PC-9 (cell line): ENCODE results near the gene GPR137B. TPM values are rescaled to one million over a fixed set of nuclear protein-coding genes. Genes with fewer than 3 reads are reported as not detected.

Experiments
- BruUV-seq: library from RNA; stranded (reverse); fragments of 400-500 nt; replicated peaks from 2 replicates; lab custom pipeline; 2021; lab: Mats Ljungman, UMichigan
- CTCF ChIA-PET: fragments of 300-600 bp; sonication (Branson Sonifier 250); formaldehyde crosslinking; loops from one replicate; lab custom pipeline; 2022; ENCODE audit warnings: antibody characterized with exemption; lab: Charles Lee
- POLR2A ChIA-PET: fragments of 300-600 bp; sonication (Branson Sonifier 250); formaldehyde crosslinking; loops from one replicate; lab custom pipeline; 2022; ENCODE audit warnings: antibody characterized with exemption; ENCODE audit not compliant: unreplicated experiment; lab: Charles Lee
- DNase-seq, 2 experiments: peaks; one replicate each; pipeline versions ENCODE4 v3.0.0 to v3.0.0-alpha.2; 2015 to 2022; ENCODE audit warnings: mixed read lengths in 1 of 2
- H2AFZ ChIP-seq: fragments of 200-600 bp; sonication (generic); 2 replicates; pipeline ENCODE4 v1.8.1; 2017; ENCODE audit warnings: antibody characterized with exemption
- H3F3A ChIP-seq: fragments of 200-600 bp; sonication (generic); 2 replicates; pipeline ENCODE4 v1.8.1; 2017; ENCODE audit warnings: antibody characterized with exemption, mild to moderate bottlenecking, low read depth; ENCODE audit not compliant: insufficient read depth
- H3K27ac ChIP-seq: fragments of 200-600 bp; sonication (generic); 2 replicates; pipeline ENCODE4 v1.6.1; 2016; ENCODE audit warnings: mixed run types
- H3K27me3 ChIP-seq: fragments of 200-600 bp; sonication (generic); 2 replicates; pipeline ENCODE4 v1.6.1; 2016; ENCODE audit warnings: low read depth, mixed run types; ENCODE audit not compliant: insufficient read depth
- H3K36me3 ChIP-seq: fragments of 200-600 bp; sonication (generic); 2 replicates; pipeline ENCODE4 v1.6.1; 2016; ENCODE audit warnings: low read depth, mixed run types
- H3K4me1 ChIP-seq: fragments of 200-600 bp; sonication (generic); replicated peaks from 2 replicates; pipeline ENCODE4 v1.6.1; 2016; ENCODE audit warnings: mixed run types; ENCODE audit not compliant: insufficient read depth
- H3K4me2 ChIP-seq: fragments of 200-600 bp; sonication (generic); 2 replicates; pipeline ENCODE4 v1.6.1; 2017; ENCODE audit warnings: mixed run types
- H3K4me3 ChIP-seq: fragments of 200-600 bp; sonication (generic); 2 replicates; pipeline ENCODE4 v1.6.1; 2016; ENCODE audit warnings: mixed run types
- H3K79me2 ChIP-seq: fragments of 200-600 bp; sonication (generic); 2 replicates; pipeline ENCODE4 v1.6.1; 2017; ENCODE audit warnings: low read depth, mixed run types
- H3K9me2 ChIP-seq: fragments of 200-600 bp; sonication (generic); 2 replicates; pipeline ENCODE4 v1.8.1; 2017; ENCODE audit warnings: mild to moderate bottlenecking; ENCODE audit not compliant: insufficient read depth
- H3K9me3 ChIP-seq: fragments of 200-600 bp; sonication (generic); 2 replicates; pipeline ENCODE4 v1.8.1; 2016; ENCODE audit warnings: low read depth; ENCODE audit not compliant: insufficient read depth
- H4K20me1 ChIP-seq: fragments of 200-600 bp; sonication (generic); 2 replicates; pipeline ENCODE4 v1.8.1; 2017; ENCODE audit not compliant: insufficient read depth
- CTCF ChIP-seq: fragments of 200-600 bp; sonication (generic); conservative IDR thresholded peaks from 2 replicates; pipeline ENCODE4 v1.6.1; 2017; ENCODE audit warnings: mixed run types, antibody characterized with exemption, mild to moderate bottlenecking, moderate library complexity
- EZH2 ChIP-seq: fragments of 200-600 bp; sonication (generic); IDR thresholded peaks from 2 replicates; pipeline ENCODE4 v1.8.0; 2017; ENCODE audit warnings: antibody characterized with exemption, low read depth
- intact Hi-C: fragments of 100-400 bp; cut with micrococcal nuclease; formaldehyde crosslinking; loops from one replicate; pipeline ENCODE4 v1.10.0; 2022; ENCODE audit not compliant: unreplicated experiment
- total RNA-seq: library from RNA; stranded (reverse); gene quantifications from 2 replicates; pipeline ENCODE4 v1.2.3, GENCODE V29; 2021

GPR137B gene
- total RNA-seq, 1 experiment from 2014 or later, result not detected

- Histone ChIP-seq H3K9me2 (peaks cover 5% of the 10 kb centered on the region; the same call in 1 of the 2 replicates), H3K36me3 (no peaks in the 10 kb centered on the region), H3K9me3 (no peaks in the 10 kb centered on the region), H3K27ac (no peak overlapping the region), H2AFZ (peak overlapping the region; percentile 66; the same call in 1 of the 2 replicates), H3K27me3 (0 out of 2 replicates have a peak, but pooled peaks cover 9% of the 10 kb centered on the region), H3F3A (no peaks in the 10 kb centered on the region), H3K79me2 (no peaks in the 10 kb centered on the region), H3K4me2 (no peak overlapping the region), H4K20me1 (no peaks in the 10 kb centered on the region), H3K4me1 (no peaks in the 10 kb centered on the region), H3K4me3 (no peak overlapping the region)
- ChIA-PET CTCF (no interaction called here), POLR2A (no interaction called here)
- intact Hi-C loops, result no loop called here
- no TSS peak for BruUV-seq
- no peak for DNase-seq
- TF ChIP-seq CTCF (no peak), EZH2 (no peak)
Measured at GRCh38 chr1:236120721-236121153, 21.6 kb upstream of the GPR137B start.

- CTCF ChIA-PET, result no interaction called here
- Histone ChIP-seq H3K9me2 (peaks cover 5% of the 10 kb centered on the region; the same call in 1 of the 2 replicates), H4K20me1 (no peaks in the 10 kb centered on the region), H2AFZ (no peak overlapping the region), H3K36me3 (no peaks in the 10 kb centered on the region), H3K9me3 (no peaks in the 10 kb centered on the region), H3K4me2 (no peak overlapping the region), H3K27ac (no peak overlapping the region), H3K4me3 (no peak overlapping the region), H3K4me1 (no peaks in the 10 kb centered on the region), H3F3A (no peaks in the 10 kb centered on the region), H3K27me3 (0 out of 2 replicates have a peak, but pooled peaks cover 9% of the 10 kb centered on the region), H3K79me2 (no peaks in the 10 kb centered on the region)
- BruUV-seq, result no TSS peak
- intact Hi-C loops, result no loop called here
- no peak for DNase-seq
- POLR2A ChIA-PET, result no interaction called here
- TF ChIP-seq CTCF (no peak), EZH2 (no peak)
Measured at GRCh38 chr1:236122176-236122575, 20.2 kb upstream of the GPR137B start.

GRCh38 chr1:236123563-236123962 is 18.8 kb upstream of the GPR137B start:
- Histone ChIP-seq H3K27me3 (0 out of 2 replicates have a peak, but pooled peaks cover 9% of the 10 kb centered on the region), H3K79me2 (no peaks in the 10 kb centered on the region), H3F3A (no peaks in the 10 kb centered on the region), H3K4me3 (no peak overlapping the region), H3K4me1 (no peaks in the 10 kb centered on the region), H3K9me3 (no peaks in the 10 kb centered on the region), H2AFZ (no peak overlapping the region), H3K4me2 (no peak overlapping the region), H3K27ac (no peak overlapping the region), H3K9me2 (peaks cover 5% of the 10 kb centered on the region; the same call in 1 of the 2 replicates), H4K20me1 (no peaks in the 10 kb centered on the region), H3K36me3 (no peaks in the 10 kb centered on the region)
- ChIA-PET POLR2A (no interaction called here), CTCF (no interaction called here)
- no peak for DNase-seq
- TF ChIP-seq EZH2, result no peak
- no peak for TF ChIP-seq CTCF
- BruUV-seq, result no TSS peak
- intact Hi-C loops, result no loop called here
